ENCODE data around the gene F7.

DNA sequence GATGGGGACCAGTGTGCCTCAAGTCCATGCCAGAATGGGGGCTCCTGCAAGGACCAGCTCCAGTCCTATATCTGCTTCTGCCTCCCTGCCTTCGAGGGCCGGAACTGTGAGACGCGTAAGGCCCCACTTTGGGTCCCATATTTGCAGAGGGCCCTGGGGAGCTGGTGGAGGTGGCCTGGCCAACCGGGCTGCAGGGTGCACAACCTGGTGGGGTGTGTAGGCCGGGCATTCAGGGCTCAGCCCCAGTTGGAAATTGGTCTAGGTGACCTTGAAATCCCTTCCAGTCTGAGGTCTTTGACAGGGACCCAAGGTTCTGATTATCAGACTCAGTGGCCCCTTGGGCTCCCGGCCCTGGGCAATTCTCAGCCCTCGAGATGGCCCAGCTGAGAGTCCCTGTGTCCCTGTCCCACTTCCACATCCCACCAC is 8.3 kb downstream of the F7 start:
- TF ChIP-seq, protein P1, sequence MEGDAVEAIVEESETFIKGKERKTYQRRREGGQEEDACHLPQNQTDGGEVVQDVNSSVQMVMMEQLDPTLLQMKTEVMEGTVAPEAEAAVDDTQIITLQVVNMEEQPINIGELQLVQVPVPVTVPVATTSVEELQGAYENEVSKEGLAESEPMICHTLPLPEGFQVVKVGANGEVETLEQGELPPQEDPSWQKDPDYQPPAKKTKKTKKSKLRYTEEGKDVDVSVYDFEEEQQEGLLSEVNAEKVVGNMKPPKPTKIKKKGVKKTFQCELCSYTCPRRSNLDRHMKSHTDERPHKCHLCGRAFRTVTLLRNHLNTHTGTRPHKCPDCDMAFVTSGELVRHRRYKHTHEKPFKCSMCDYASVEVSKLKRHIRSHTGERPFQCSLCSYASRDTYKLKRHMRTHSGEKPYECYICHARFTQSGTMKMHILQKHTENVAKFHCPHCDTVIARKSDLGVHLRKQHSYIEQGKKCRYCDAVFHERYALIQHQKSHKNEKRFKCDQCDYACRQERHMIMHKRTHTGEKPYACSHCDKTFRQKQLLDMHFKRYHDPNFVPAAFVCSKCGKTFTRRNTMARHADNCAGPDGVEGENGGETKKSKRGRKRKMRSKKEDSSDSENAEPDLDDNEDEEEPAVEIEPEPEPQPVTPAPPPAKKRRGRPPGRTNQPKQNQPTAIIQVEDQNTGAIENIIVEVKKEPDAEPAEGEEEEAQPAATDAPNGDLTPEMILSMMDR (conservative IDR thresholded peaks at IDR 0.05; ENCODE audit: low read depth, low read length) = no peak
- TF ChIP-seq CEBPB (IDR thresholded peaks at IDR 0.05; ENCODE audit: low read depth, low read length) (no peak), RCOR1 (IDR thresholded peaks at IDR 0.05; ENCODE audit: insufficient replicate concordance, low read length) (no peak), POLR2A (IDR thresholded peaks at IDR 0.05; ENCODE audit: low read depth, low read length) (no peak), RFX5 (IDR thresholded peaks at IDR 0.05; ENCODE audit: low read depth, low read length) (no peak), MXI1 (IDR thresholded peaks at IDR 0.05; ENCODE audit: borderline replicate concordance, low read depth, low read length) (no peak), NFE2L2 (IDR thresholded peaks at IDR 0.05; ENCODE audit: low read depth, low read length) (no peak), RAD21 (IDR thresholded peaks at IDR 0.05; ENCODE audit: low read length) (no peak)
- TF ChIP-seq, protein P2, sequence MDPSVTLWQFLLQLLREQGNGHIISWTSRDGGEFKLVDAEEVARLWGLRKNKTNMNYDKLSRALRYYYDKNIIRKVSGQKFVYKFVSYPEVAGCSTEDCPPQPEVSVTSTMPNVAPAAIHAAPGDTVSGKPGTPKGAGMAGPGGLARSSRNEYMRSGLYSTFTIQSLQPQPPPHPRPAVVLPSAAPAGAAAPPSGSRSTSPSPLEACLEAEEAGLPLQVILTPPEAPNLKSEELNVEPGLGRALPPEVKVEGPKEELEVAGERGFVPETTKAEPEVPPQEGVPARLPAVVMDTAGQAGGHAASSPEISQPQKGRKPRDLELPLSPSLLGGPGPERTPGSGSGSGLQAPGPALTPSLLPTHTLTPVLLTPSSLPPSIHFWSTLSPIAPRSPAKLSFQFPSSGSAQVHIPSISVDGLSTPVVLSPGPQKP (IDR thresholded peaks at IDR 0.05; ENCODE audit: borderline replicate concordance, low read depth, low read length) = no peak
- TF ChIP-seq, protein P3, sequence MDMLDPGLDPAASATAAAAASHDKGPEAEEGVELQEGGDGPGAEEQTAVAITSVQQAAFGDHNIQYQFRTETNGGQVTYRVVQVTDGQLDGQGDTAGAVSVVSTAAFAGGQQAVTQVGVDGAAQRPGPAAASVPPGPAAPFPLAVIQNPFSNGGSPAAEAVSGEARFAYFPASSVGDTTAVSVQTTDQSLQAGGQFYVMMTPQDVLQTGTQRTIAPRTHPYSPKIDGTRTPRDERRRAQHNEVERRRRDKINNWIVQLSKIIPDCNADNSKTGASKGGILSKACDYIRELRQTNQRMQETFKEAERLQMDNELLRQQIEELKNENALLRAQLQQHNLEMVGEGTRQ (IDR thresholded peaks at IDR 0.05; ENCODE audit: low read depth, low read length) = no peak
